Pancreas (tissue), 10 donors: ENCODE data around the gene LSM7. TPM values are rescaled to one million over a fixed set of nuclear protein-coding genes. Genes with fewer than 3 reads are reported as not detected.

ENCODE experiments used
- ATAC-seq, 4 donors: fragments of 200-7000 bp; cut with Tn5 transposase; one replicate each; pipeline versions ENCODE4 v1.8.0 to v1.9.1; 2020; ENCODE audit warnings: mild to moderate bottlenecking in 4 of 4, moderate library complexity in 4 of 4
- DNase-seq, 6 donors: peaks; one replicate each; pipeline ENCODE4 v3.0.0-alpha.2; 2020
- FAIRE-seq: peaks from 2 replicates; lab custom pipeline; 2012; peaks lifted over from hg19 to GRCh38; lab: Jason Lieb, UNC
- H3K27ac ChIP-seq, 4 donors: fragments of 200-600 bp; sonication (generic); 1 replicate in 3 of 4; 2 replicates in 1 of 4; pipeline versions ENCODE4 v1.5.0 to v1.8.0; 2020
- H3K27me3 ChIP-seq, 4 donors: fragments of 200-600 bp; one replicate each; pipeline ENCODE4 v1.8.0; 2021
- H3K36me3 ChIP-seq, 3 donors: fragments of 200-600 bp; sonication (generic) in 1 of 3; one replicate each; pipeline versions ENCODE4 v1.5.0 to v1.8.0; 2020 to 2021
- H3K4me1 ChIP-seq, 3 donors: fragments of 200-600 bp; one replicate each; pipeline ENCODE4 v1.8.0; 2021
- H3K4me3 ChIP-seq, 4 donors: fragments of 200-600 bp; sonication (generic) in 2 of 4; one replicate each; pipeline versions ENCODE4 v1.5.0 to v1.8.0; 2020 to 2021
- H3K9me3 ChIP-seq, 4 donors: fragments of 200-600 bp; one replicate each; pipeline ENCODE4 v1.8.0; 2021
- CTCF ChIP-seq, 4 donors: fragments of 200-600 bp; sonication (generic) in 3 of 4; IDR thresholded peaks; one replicate each; pipeline versions ENCODE4 v1.5.0 to v1.8.0; 2021; ENCODE audit warnings: antibody characterized with exemption in 4 of 4
- WGBS, 2 donors: extraction: QIAGEN DNeasy Blood & Tissue Kit; methylation state at CpG; one replicate each; pipeline ENCODE4 v1.1.7; 2013; 5-methylcytosine and 5-hydroxymethylcytosine counted together
- intact Hi-C, 3 donors: fragments of 100-400 bp; cut with DNase I; formaldehyde crosslinking; loops; one replicate each; pipeline versions ENCODE4 v1.11.1 to v1.14.2; 2022
- polyA plus RNA-seq, 2 donors: library from polyadenylated mRNA; stranded (reverse); fragments of 200-250 nt; gene quantifications; one replicate each; pipeline ENCODE4 v1.2.3, GENCODE V29; 2013
- total RNA-seq, 6 donors: library from RNA; stranded (reverse); fragmentation: NEBNext Ultra II Directional in 4 of 6; extraction: Animal tissue kit (Norgen Biotek cat#: 25700) in 4 of 6; gene quantifications; one replicate each; pipeline versions ENCODE4 v1.2.1 to v1.2.4, GENCODE V29; 2021 to 2023
- donor health status: healthy with polysubstance abuse.
- donor health status: DM: no; HTN: no; CAD: no; lungs with moderate emphysema.
- donor health status: DM: no; HTN: no; CAD: no.
- donor health status: control.
- donor health status: control.
- donor health status: Bipolar disorder and iron deficiency.
- donor health status: DM: yes; HTN: yes; CAD: no.
- donor health status: DM: no; HTN: no; CAD: no.
- donor health status: DM: no; HTN: no; CAD: no.
- donor health status: DM: yes; HTN: yes; CAD: no.

Gene LSM7
- total and polyA plus RNA-seq, 8 donors = 18.3 to 170 (median 30.9) TPM

DNA sequence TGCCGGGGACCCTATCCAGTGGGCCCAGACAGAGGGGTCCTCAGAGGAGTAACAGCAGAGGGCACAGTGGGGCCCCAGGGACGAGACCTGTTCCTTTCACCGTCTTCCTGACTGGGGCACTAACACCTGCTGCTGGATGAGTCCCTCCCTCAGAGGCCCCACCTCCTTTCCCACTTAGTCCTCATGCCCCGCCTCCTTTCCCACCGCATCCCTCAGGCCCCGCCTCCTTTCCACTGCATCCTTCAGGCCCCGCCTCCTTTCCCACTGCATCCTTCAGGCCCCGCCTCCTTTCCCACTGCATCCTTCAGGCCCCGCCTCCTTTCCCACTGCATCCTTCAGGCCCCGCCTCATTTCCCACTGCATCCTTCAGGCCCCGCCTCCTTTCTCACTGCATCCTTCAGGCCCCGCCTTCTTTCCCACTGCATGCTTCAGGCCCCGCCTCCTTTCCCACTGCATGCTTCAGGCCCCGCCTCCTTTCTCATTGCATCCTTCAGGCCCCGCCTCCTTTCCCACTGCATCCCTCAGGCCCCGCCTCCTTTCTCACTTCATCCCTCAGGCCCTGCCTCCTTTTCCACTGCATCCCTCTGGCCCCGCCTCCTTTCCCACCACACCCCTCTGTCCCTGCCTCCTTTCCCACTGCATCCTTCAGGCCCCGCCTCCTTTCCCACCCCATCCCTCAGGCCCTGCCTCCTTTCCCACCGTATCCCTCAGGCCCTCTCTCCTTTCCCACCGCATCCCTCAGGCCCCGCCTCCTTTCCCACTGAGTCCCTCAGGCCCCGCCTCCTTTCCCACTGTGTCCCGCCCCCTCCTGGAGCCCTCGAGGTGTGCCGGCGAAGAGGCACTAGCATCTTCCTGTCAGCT is 6.8 kb upstream of the LSM7 start:
- H3K9me3 ChIP-seq = no peaks in the 10 kb centered on the region
- WGBS, 2 donors = 92 to 95% methylated on average over 22 to 26 of the region's 26 CpGs
- intact Hi-C loops = no loop called here
- DNase-seq (peak in 1 of 6 donors; percentile 49), ATAC-seq (no peak), FAIRE-seq (no peak)
- no peak overlapping the region for H3K27ac ChIP-seq
- H3K36me3 ChIP-seq = peaks cover 0 to 5% (median 0%) of the 10 kb centered on the region in 3 donors
- TF ChIP-seq CTCF (IDR thresholded peaks at IDR 0.05) = no peak
- H3K4me1 ChIP-seq = peaks cover 18 to 34% (median 32%) of the 10 kb centered on the region in 3 donors
- H3K27me3 ChIP-seq = no peaks in the 10 kb centered on the region
- no peak overlapping the region for H3K4me3 ChIP-seq

DNA sequence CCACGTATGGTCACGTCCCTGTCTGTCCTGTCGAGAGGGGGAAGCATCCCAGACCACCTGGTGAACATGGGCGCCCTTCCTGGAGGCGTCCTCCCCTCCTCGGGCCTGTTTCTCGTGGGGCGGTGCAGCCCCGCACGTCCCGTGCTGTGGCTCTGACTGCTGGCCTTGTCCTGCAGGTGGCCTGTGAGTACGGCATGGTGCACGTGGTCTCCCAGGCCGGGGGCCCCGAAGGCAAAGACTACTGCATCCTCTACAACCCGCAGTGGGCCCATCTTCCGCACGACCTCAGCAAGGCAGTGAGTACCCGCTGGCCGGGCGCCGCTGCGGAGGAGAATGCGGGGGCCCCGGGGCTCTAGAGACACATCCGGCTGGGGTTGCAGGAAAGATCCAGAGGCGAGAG is 6.0 kb upstream of the LSM7 start:
- H3K36me3 ChIP-seq = no peaks in the 10 kb centered on the region
- no peak for TF ChIP-seq CTCF (IDR thresholded peaks at IDR 0.05)
- FAIRE-seq = no peak
- no peak for ATAC-seq
- DNase-seq = peak in 1 of 6 donors; percentile 78
- no peak overlapping the region for H3K4me3 ChIP-seq
- no peaks in the 10 kb centered on the region for H3K9me3 ChIP-seq
- no peaks in the 10 kb centered on the region for H3K27me3 ChIP-seq
- intact Hi-C loops = no loop called here
- WGBS, 2 donors = 89% methylated on average over 27 of the region's 27 CpGs
- H3K4me1 ChIP-seq = peaks cover 21 to 41% (median 32%) of the 10 kb centered on the region in 3 donors
- no peak overlapping the region for H3K27ac ChIP-seq

DNA sequence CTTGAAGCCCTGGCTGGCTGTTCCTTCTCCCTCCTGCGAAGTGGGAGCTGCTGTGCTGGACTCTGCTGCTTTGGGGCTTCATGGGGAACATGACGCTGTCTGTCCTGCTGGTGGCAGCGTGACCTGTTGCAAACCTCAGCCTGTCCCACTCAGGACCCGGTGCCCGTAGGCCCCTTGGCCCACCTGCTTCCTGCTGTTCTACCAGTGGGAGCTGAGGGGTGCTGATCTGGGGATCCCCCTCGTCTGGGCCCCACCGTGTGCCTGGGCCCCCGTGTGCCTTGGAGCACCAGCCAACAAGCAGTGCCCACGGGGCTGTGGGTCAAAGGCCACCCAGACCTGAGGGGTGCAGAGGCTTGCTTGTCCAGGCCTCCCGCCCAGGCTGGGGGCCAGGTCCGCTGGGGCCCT is 5.4 kb upstream of the LSM7 start:
- H3K4me3 ChIP-seq = peak overlapping the region in 1 of 4 donors; percentile 6
- no peaks in the 10 kb centered on the region for H3K27me3 ChIP-seq
- H3K36me3 ChIP-seq = no peaks in the 10 kb centered on the region
- peak overlapping the region; percentile 45 to 79 (median 66) for H3K27ac ChIP-seq
- ATAC-seq (peak in 1 of 4 donors; percentile 2), DNase-seq (peak in 2 of 6 donors; percentile 25 to 65), FAIRE-seq (no peak)
- 46 to 53% methylated on average over 11 of the region's 11 CpGs for WGBS, 2 donors
- intact Hi-C loops = no loop called here
- no peak for TF ChIP-seq CTCF (IDR thresholded peaks at IDR 0.05)
- no peaks in the 10 kb centered on the region for H3K9me3 ChIP-seq
- H3K4me1 ChIP-seq = peaks cover 25 to 45% (median 32%) of the 10 kb centered on the region in 3 donors

DNA sequence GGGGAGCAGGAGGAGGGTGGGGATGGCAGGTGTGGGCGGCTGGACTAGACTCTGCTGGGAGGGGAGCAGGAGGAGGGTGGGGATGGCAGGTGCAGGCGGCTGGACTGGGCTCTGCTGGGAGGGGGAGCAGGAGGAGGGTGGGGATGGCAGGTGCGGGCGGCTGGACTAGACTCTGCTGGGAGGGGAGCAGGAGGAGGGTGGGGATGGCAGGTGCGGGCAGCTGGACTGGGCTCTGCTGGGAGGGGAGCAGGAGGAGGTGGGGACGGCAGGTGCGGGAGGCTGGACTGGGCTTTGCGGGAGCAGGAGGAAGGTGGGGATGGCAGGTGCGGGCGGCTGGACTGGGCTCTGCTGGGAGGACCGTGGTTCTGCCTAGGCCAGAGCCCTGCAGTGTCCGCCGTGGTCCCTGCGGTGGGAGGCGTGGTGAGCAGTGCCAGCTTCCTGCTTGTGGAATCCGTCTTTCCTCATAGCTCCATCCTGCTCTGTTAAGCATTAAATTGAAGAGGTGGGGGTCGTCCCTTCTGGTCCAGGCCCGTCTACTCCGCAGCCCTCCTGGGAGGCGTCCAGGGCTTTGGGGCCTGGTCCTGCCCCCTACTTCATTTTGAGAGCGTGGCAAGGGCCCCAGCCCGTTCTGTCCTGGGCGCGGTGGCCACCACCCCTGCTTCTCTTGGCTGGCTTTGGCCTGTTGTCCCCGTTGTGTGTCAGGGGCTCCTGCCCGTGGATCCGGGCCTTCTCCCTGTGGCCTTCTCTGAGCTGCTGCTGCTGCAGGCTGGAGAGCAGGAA is 4.8 kb upstream of the LSM7 start:
- 24 to 34% methylated on average over 24 to 27 of the region's 27 CpGs for WGBS, 2 donors

More for the DNA sequence above, 4.8 kb upstream of the LSM7 start:
- FAIRE-seq (no peak), ATAC-seq (peak in 3 of 4 donors; percentile 24 to 32 (median 30)), DNase-seq (peak in 4 of 6 donors; percentile 77 to 86 (median 82))
- no peaks in the 10 kb centered on the region for H3K27me3 ChIP-seq
- peak overlapping the region in 1 of 4 donors; percentile 6 for H3K4me3 ChIP-seq
- H3K9me3 ChIP-seq = no peaks in the 10 kb centered on the region
- intact Hi-C loops = no loop called here
- peaks cover 25 to 45% (median 32%) of the 10 kb centered on the region in 3 donors for H3K4me1 ChIP-seq
- H3K27ac ChIP-seq = peak overlapping the region; percentile 45 to 79 (median 66)
- TF ChIP-seq CTCF (IDR thresholded peaks at IDR 0.05) = no peak
- H3K36me3 ChIP-seq = no peaks in the 10 kb centered on the region
